OCI-LY1 (cell line): ENCODE data around the gene NBL1.

ENCODE experiments used
- EZH2 ChIP-seq: fragments of 200-600 bp; sonication (generic), shearing (Covaris generic); IDR thresholded peaks from 2 replicates; pipeline ENCODE4 v1.8.0; 2017; ENCODE audit warnings: borderline replicate concordance, mixed run types, mild to moderate bottlenecking, antibody characterized with exemption, low read length, moderate library complexity, mixed read lengths
- TF ChIP-seq, protein P1 (sequence below): fragments of 200-600 bp; sonication (generic), shearing (Covaris generic); IDR thresholded peaks from 2 replicates; pipeline ENCODE4 v1.5.1; 2017; ENCODE audit warnings: mild to moderate bottlenecking, antibody characterized with exemption, low read length, moderate library complexity, mixed read lengths

DNA sequence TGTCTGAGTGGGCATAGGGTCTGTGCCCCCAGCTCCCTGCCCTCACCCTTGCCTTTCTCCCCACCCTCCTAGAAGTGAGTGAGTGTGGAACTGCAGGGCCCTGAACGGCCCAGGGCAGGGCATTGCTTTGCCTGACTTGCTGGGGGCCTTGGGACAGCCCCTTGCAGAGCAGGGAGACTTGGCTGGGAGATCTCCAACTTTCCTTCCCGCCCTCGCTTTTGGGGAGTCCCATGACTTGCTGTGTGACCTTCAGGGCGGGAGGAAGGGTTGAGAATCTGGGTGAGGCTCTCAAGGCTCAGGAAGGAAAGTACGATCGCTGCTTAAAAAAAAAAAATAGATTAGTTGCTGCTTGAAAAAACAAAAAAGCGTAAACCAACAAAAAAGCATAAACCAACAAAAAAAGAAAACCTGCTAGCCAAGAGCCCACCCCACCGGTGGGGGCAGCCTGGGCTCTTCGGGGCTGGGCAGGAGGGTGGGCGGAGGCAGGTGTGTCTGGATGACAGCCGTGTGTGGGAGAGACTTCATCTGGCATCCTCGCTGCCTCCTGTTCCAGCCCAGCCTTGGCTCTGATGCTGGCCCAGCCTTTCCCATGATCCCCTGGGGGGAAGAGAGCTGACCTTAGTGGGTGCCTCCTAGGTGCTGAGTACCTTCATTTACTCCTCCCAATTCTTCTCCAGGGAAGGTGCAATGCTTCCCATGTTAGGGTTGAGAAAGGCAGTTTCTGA is 6.5 kb downstream of the NBL1 start:
- TF ChIP-seq, protein P1, sequence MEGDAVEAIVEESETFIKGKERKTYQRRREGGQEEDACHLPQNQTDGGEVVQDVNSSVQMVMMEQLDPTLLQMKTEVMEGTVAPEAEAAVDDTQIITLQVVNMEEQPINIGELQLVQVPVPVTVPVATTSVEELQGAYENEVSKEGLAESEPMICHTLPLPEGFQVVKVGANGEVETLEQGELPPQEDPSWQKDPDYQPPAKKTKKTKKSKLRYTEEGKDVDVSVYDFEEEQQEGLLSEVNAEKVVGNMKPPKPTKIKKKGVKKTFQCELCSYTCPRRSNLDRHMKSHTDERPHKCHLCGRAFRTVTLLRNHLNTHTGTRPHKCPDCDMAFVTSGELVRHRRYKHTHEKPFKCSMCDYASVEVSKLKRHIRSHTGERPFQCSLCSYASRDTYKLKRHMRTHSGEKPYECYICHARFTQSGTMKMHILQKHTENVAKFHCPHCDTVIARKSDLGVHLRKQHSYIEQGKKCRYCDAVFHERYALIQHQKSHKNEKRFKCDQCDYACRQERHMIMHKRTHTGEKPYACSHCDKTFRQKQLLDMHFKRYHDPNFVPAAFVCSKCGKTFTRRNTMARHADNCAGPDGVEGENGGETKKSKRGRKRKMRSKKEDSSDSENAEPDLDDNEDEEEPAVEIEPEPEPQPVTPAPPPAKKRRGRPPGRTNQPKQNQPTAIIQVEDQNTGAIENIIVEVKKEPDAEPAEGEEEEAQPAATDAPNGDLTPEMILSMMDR = no peak
- TF ChIP-seq EZH2 = no peak
